ENCODE measurements around the gene LMX1A. TPM values are rescaled to one million over a fixed set of nuclear protein-coding genes. Genes with fewer than 3 reads are reported as not detected.
A peak's percentile ranks its signal among the peaks of the same experiment; 100 is the strongest.

LMX1A gene
- total RNA-seq, 1 donor from 2014 or later: 8.7 TPM

GRCh38 chr1:165342587-165342986, 13.9 kb downstream of the LMX1A start:
- H2AFZ ChIP-seq (replicated peaks): no peak overlapping the region
- TF ChIP-seq EZH2 (IDR thresholded peaks at IDR 0.05) (no peak), EZH2phosphoT487 (IDR thresholded peaks at IDR 0.05) (no peak), CTCF (IDR thresholded peaks at IDR 0.05) (no peak)
- H3K4me2 ChIP-seq: no peak overlapping the region
- H3F3A ChIP-seq (ENCODE audit: low read depth): peaks cover 40% of the 10 kb centered on the region
- no peaks in the 10 kb centered on the region for H3K9me3 ChIP-seq (ENCODE audit: low read depth)
- no peaks in the 10 kb centered on the region for H3K27me3 ChIP-seq
- peaks cover 10% of the 10 kb centered on the region for H3K79me2 ChIP-seq (ENCODE audit: low read depth)
- no peak overlapping the region for H3K4me3 ChIP-seq
- no peak overlapping the region for H3K27ac ChIP-seq
- H3K4me1 ChIP-seq: peaks cover 56% of the 10 kb centered on the region
- H3K9ac ChIP-seq: no peak overlapping the region
- no peaks in the 10 kb centered on the region for H3K36me3 ChIP-seq
- DNase-seq (ENCODE audit: low spot score): no peak
- H4K20me1 ChIP-seq (ENCODE audit: low read depth): no peaks in the 10 kb centered on the region
- no peak overlapping the region for H3K4me3 Mint-ChIP-seq
- peaks cover 20% of the 10 kb centered on the region for H3K27me3 Mint-ChIP-seq (ENCODE audit: insufficient read depth, low read depth)
- H3K36me3 Mint-ChIP-seq: peaks cover 2% of the 10 kb centered on the region
- H3K9me3 Mint-ChIP-seq: peaks cover 2% of the 10 kb centered on the region
- H3K27ac Mint-ChIP-seq: peak overlapping the region; percentile 32
- peaks cover 47% of the 10 kb centered on the region for H3K4me1 Mint-ChIP-seq

GRCh38 chr1:165342168-165342567, 14.3 kb downstream of the LMX1A start:
- H3K9ac ChIP-seq: no peak overlapping the region
- peaks cover 52% of the 10 kb centered on the region for H3K4me1 ChIP-seq
- H3K79me2 ChIP-seq (ENCODE audit: low read depth): peaks cover 6% of the 10 kb centered on the region
- Mint-ChIP-seq H3K4me3 (no peak overlapping the region), H3K9me3 (peaks cover 2% of the 10 kb centered on the region), H3K27me3 (ENCODE audit: insufficient read depth, low read depth) (peaks cover 17% of the 10 kb centered on the region), H3K36me3 (peaks cover 2% of the 10 kb centered on the region), H3K4me1 (peaks cover 43% of the 10 kb centered on the region), H3K27ac (peak overlapping the region; percentile 32)
- H2AFZ ChIP-seq (replicated peaks): no peak overlapping the region
- no peak for TF ChIP-seq EZH2phosphoT487 (IDR thresholded peaks at IDR 0.05)
- no peak for TF ChIP-seq EZH2 (IDR thresholded peaks at IDR 0.05)
- no peak for TF ChIP-seq CTCF (IDR thresholded peaks at IDR 0.05)
- no peaks in the 10 kb centered on the region for H4K20me1 ChIP-seq (ENCODE audit: low read depth)
- H3K36me3 ChIP-seq: no peaks in the 10 kb centered on the region
- H3K27me3 ChIP-seq: no peaks in the 10 kb centered on the region
- H3K9me3 ChIP-seq (ENCODE audit: low read depth): no peaks in the 10 kb centered on the region
- no peak overlapping the region for H3K4me3 ChIP-seq
- H3K27ac ChIP-seq: no peak overlapping the region
- DNase-seq (ENCODE audit: low spot score): no peak
- H3F3A ChIP-seq (ENCODE audit: low read depth): peaks cover 36% of the 10 kb centered on the region
- no peak overlapping the region for H3K4me2 ChIP-seq

DNA sequence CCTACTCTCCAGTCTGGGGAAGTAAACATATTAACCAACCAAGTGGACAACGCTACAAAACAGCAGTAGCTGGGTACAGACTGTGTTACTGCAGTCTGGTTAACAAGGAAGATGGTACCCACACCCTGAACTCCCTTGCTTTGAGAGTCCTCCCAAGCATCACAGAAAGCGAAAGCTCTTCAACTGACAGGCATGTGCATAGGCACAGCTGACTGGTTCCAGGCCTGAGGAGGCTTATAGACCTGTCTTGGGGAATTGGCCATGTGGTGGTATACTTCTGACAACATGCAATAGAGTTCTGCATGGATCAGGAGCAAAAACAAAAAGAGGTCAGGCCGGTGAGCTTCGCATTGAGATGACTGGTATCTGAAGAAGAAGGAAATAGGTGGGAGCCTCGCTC, 17.4 kb downstream of the LMX1A start:
- H3K27me3 Mint-ChIP-seq (ENCODE audit: insufficient read depth, low read depth): peaks cover 14% of the 10 kb centered on the region
- H3K9me3 Mint-ChIP-seq: peaks cover 2% of the 10 kb centered on the region

More for the DNA sequence above, 17.4 kb downstream of the LMX1A start:
- no peak overlapping the region for H3K4me3 ChIP-seq
- no peak overlapping the region for H3K4me2 ChIP-seq
- peaks cover 6% of the 10 kb centered on the region for H3K79me2 ChIP-seq (ENCODE audit: low read depth)
- peaks cover 2% of the 10 kb centered on the region for H3K36me3 Mint-ChIP-seq
- H3K27ac Mint-ChIP-seq: no peak overlapping the region
- DNase-seq (ENCODE audit: low spot score): no peak
- H3F3A ChIP-seq (ENCODE audit: low read depth): peaks cover 8% of the 10 kb centered on the region
- peaks cover 29% of the 10 kb centered on the region for H3K4me1 ChIP-seq
- no peak overlapping the region for H2AFZ ChIP-seq (replicated peaks)
- H3K4me1 Mint-ChIP-seq: peaks cover 15% of the 10 kb centered on the region
- H3K4me3 Mint-ChIP-seq: no peak overlapping the region
- H3K9me3 ChIP-seq (ENCODE audit: low read depth): no peaks in the 10 kb centered on the region
- H3K27me3 ChIP-seq: no peaks in the 10 kb centered on the region
- H3K36me3 ChIP-seq: no peaks in the 10 kb centered on the region
- no peak overlapping the region for H3K27ac ChIP-seq
- H4K20me1 ChIP-seq (ENCODE audit: low read depth): no peaks in the 10 kb centered on the region
- TF ChIP-seq EZH2 (IDR thresholded peaks at IDR 0.05) (no peak), CTCF (IDR thresholded peaks at IDR 0.05) (no peak), EZH2phosphoT487 (IDR thresholded peaks at IDR 0.05) (no peak)
- H3K9ac ChIP-seq: no peak overlapping the region
